Measurements from ENCODE around the gene PDE2A. TPM values are rescaled to one million over a fixed set of nuclear protein-coding genes. Genes with fewer than 3 reads are reported as not detected.
A peak's percentile ranks its signal among the peaks of the same experiment; 100 is the strongest.

The PDE2A gene
- total and polyA plus RNA-seq, 2 donors from 2014 or later, result 12.6 to 42.0 TPM

- TF ChIP-seq CTCF (IDR thresholded peaks at IDR 0.05; ENCODE audit: borderline replicate concordance, extremely low read depth, insufficient read depth), result no peak
- Histone ChIP-seq H3K9ac (ENCODE audit: low read length in 3 of 3) (no peak overlapping the region), H3K27me3 (ENCODE audit: control insufficient read depth, insufficient read depth, low read length) (peaks cover 10% of the 10 kb centered on the region), H3K4me3 (ENCODE audit: low read length in 3 of 3) (no peak overlapping the region), H3K36me3 (ENCODE audit: control insufficient read depth in 2 of 3, insufficient read depth in 3 of 3, low read length in 3 of 3) (no peaks in the 10 kb centered on the region), H3K9me3 (ENCODE audit: control insufficient read depth in 2 of 3, insufficient read depth in 1 of 3, low read length in 3 of 3) (no peaks in the 10 kb centered on the region), H3K27ac (ENCODE audit: low read depth in 2 of 2, low read length in 2 of 2) (no peak overlapping the region), H3K4me1 (ENCODE audit: control insufficient read depth in 2 of 3, insufficient read depth in 2 of 3, low read depth in 1 of 3, low read length in 3 of 3) (peaks cover 0 to 16% (median 3%) of the 10 kb centered on the region in 3 donors)
- no peak for FAIRE-seq
- intact Hi-C loops (cut with DNase I), result no loop called here
- DNase-seq, result no peak
Observed at GRCh38 chr11:72636376-72636775, 37.8 kb downstream of the PDE2A start.

GRCh38 chr11:72635933-72636332 is 38.3 kb downstream of the PDE2A start:
- DNase-seq, result no peak
- no peak for FAIRE-seq

GRCh38 chr11:72635309-72635915 is 38.8 kb downstream of the PDE2A start:
- no peak for DNase-seq

More at GRCh38 chr11:72635933-72636332, 38.3 kb downstream of the PDE2A start:
- intact Hi-C loops (cut with DNase I), result no loop called here
- H3K27ac ChIP-seq (ENCODE audit: low read depth in 2 of 2, low read length in 2 of 2), result no peak overlapping the region
- no peak overlapping the region for H3K4me3 ChIP-seq (ENCODE audit: low read length in 3 of 3)
- no peaks in the 10 kb centered on the region for H3K9me3 ChIP-seq (ENCODE audit: control insufficient read depth in 2 of 3, insufficient read depth in 1 of 3, low read length in 3 of 3)
- no peak overlapping the region for H3K9ac ChIP-seq (ENCODE audit: low read length in 3 of 3)
- peaks cover 0 to 16% (median 3%) of the 10 kb centered on the region in 3 donors for H3K4me1 ChIP-seq (ENCODE audit: control insufficient read depth in 2 of 3, insufficient read depth in 2 of 3, low read depth in 1 of 3, low read length in 3 of 3)
- peaks cover 6% of the 10 kb centered on the region for H3K27me3 ChIP-seq (ENCODE audit: control insufficient read depth, insufficient read depth, low read length)
- H3K36me3 ChIP-seq (ENCODE audit: control insufficient read depth in 2 of 3, insufficient read depth in 3 of 3, low read length in 3 of 3), result no peaks in the 10 kb centered on the region
- TF ChIP-seq CTCF (IDR thresholded peaks at IDR 0.05; ENCODE audit: borderline replicate concordance, extremely low read depth, insufficient read depth), result no peak

More at GRCh38 chr11:72635309-72635915, 38.8 kb downstream of the PDE2A start:
- Histone ChIP-seq H3K36me3 (ENCODE audit: control insufficient read depth in 2 of 3, insufficient read depth in 3 of 3, low read length in 3 of 3) (no peaks in the 10 kb centered on the region), H3K4me1 (ENCODE audit: control insufficient read depth in 2 of 3, insufficient read depth in 2 of 3, low read depth in 1 of 3, low read length in 3 of 3) (peaks cover 0 to 16% (median 3%) of the 10 kb centered on the region in 3 donors), H3K9ac (ENCODE audit: low read length in 3 of 3) (no peak overlapping the region), H3K27ac (ENCODE audit: low read depth in 2 of 2, low read length in 2 of 2) (peak overlapping the region in 1 of 2 donors; percentile 15), H3K27me3 (ENCODE audit: control insufficient read depth, insufficient read depth, low read length) (peaks cover 2% of the 10 kb centered on the region), H3K9me3 (ENCODE audit: control insufficient read depth in 2 of 3, insufficient read depth in 1 of 3, low read length in 3 of 3) (no peaks in the 10 kb centered on the region), H3K4me3 (ENCODE audit: low read length in 3 of 3) (no peak overlapping the region)
- TF ChIP-seq CTCF (IDR thresholded peaks at IDR 0.05; ENCODE audit: borderline replicate concordance, extremely low read depth, insufficient read depth), result no peak
- no peak for FAIRE-seq
- intact Hi-C loops (cut with DNase I), result no loop called here
